ENCODE measurements around the gene USP22.

The USP22 gene

GRCh38 chr17:21044971-21045370 lies 2.2 kb upstream of the USP22 start:
- no peak for DNase-seq

GRCh38 chr17:21043296-21044232 lies 753 bp upstream of the USP22 start:
- DNase-seq = peak; percentile 99

- peak; percentile 80 for DNase-seq
These were observed 912 bp downstream of the USP22 start for GRCh38 chr17:21041741-21042457.

- DNase-seq = peak; percentile 65
These were observed 2.8 kb downstream of the USP22 start for GRCh38 chr17:21039839-21040575.

- no peak for DNase-seq
These were observed 5.6 kb downstream of the USP22 start for GRCh38 chr17:21037117-21037803.

- peak; percentile 55 for DNase-seq
These were observed 6.4 kb downstream of the USP22 start for GRCh38 chr17:21036361-21036881.

GRCh38 chr17:21035406-21035805 lies 7.4 kb downstream of the USP22 start:
- DNase-seq = no peak

- no peak for DNase-seq
These were observed 8.2 kb downstream of the USP22 start for GRCh38 chr17:21034340-21035235.

GRCh38 chr17:21033350-21033749 lies 9.5 kb downstream of the USP22 start:
- peak; percentile 28 for DNase-seq

- no peak for DNase-seq
These were observed 10.9 kb downstream of the USP22 start for GRCh38 chr17:21031756-21032396.

GRCh38 chr17:21030375-21030774 lies 12.4 kb downstream of the USP22 start:
- DNase-seq = no peak

- no peak for DNase-seq
These were observed 13.3 kb downstream of the USP22 start for GRCh38 chr17:21029515-21029914.

GRCh38 chr17:21029036-21029435 lies 13.8 kb downstream of the USP22 start:
- peak; percentile 60 for DNase-seq

GRCh38 chr17:21028192-21028591 lies 14.6 kb downstream of the USP22 start:
- no peak for DNase-seq

- no peak for DNase-seq
These were observed 15.8 kb downstream of the USP22 start for GRCh38 chr17:21027031-21027430.

GRCh38 chr17:21025451-21025850 lies 17.4 kb downstream of the USP22 start:
- peak; percentile 80 for DNase-seq

GRCh38 chr17:21024024-21024423 lies 18.8 kb downstream of the USP22 start:
- no peak for DNase-seq

- no peak for DNase-seq
These were observed 21.5 kb downstream of the USP22 start for GRCh38 chr17:21021208-21021803.

GRCh38 chr17:21020622-21021021 lies 22.2 kb downstream of the USP22 start:
- no peak for DNase-seq

GRCh38 chr17:21019976-21020586 lies 22.7 kb downstream of the USP22 start:
- no peak for DNase-seq

Measured in fibroblast of upper back skin (primary cell).